Gastroesophageal sphincter (tissue), 3 donors: ENCODE data around the gene ALOX5AP.

Experiments
- CTCF ChIP-seq, 4 experiments: fragments of 200-600 bp in 2 of 4; fragments of 450-650 bp in 2 of 4; sonication (generic) in 1 of 4; IDR thresholded peaks; one replicate each; pipeline ENCODE4 v1.5.1; 2017 to 2019; ENCODE audit warnings: antibody characterized with exemption in 4 of 4, mild to moderate bottlenecking in 2 of 4, moderate library complexity in 2 of 4
- POLR2AphosphoS5 ChIP-seq: sonication (generic); formaldehyde crosslinking; IDR thresholded peaks from one replicate; pipeline ENCODE4 v1.6.1; 2017; ENCODE audit warnings: antibody characterized with exemption

- TF ChIP-seq CTCF (IDR thresholded peaks at IDR 0.05) (no peak), POLR2AphosphoS5 (no peak)
Observed at GRCh38 chr13:30800107-30800506, 64.8 kb downstream of the ALOX5AP start.
